Activated CD8-positive, alpha-beta memory T cell treated with anti-CD3 and anti-CD28 coated beads, Interleukin-2, amount 50 U/mL, for 24 hours (primary cell): ENCODE data around the gene RFX2.

ENCODE experiments used
- DNase-seq: peaks from one replicate; pipeline ENCODE4 v3.0.0-alpha.2; 2020; ENCODE audit errors: extremely low read depth

Gene RFX2

DNA sequence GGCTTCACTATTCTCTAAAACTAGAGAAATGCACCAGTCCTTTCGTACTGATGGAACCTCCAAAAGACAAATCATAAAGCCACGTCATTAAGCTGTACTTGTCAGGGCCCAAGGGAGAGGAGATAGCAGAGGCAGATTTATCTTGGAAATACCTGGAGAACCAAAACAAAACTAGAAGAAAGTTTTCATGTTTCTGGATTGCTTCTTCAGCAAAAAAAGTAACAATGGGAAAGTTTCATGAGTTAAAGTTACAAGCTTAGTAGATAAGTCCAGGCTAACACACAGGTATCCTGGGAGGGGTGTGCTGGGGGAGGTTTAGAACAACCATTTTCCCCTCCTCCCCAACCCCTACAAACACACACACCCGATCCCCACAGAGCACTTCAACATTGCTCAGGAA, 154.0 kb downstream of the RFX2 start:
- no peak for DNase-seq

DNA sequence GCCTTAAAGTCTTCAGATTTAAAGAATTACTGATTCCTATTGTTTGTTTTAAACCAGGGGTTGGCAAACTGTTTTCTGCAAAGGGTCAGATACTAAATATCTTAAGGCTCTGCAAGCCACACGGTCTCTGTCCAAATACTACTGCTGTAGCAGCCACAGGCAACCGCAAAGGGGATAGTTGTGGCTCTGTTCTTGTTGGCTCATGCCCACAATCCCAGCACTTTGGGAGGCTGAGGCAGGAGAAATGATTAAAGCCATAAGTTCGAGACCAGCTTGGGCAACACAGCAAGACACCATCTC, 154.7 kb downstream of the RFX2 start:
- DNase-seq: no peak

DNA sequence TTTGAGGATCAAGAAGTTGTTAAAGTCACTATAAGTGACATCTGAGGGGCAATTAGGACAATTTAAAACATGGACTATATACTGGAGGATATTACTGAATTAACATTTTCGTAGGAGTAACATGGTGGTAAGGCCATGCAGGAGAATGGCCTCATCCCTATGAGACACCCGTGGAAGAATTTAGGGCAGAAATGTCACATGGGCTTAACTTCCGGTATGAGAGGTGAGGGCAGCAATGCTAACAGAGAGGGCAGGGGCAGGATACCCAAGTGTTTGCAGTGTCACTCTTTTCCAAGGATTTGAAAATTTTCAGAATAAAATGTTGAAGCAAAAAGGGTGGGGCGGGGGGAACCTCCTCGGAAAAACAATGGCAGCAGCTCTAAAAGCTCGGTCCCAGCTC, 156.0 kb downstream of the RFX2 start:
- DNase-seq: no peak

DNA sequence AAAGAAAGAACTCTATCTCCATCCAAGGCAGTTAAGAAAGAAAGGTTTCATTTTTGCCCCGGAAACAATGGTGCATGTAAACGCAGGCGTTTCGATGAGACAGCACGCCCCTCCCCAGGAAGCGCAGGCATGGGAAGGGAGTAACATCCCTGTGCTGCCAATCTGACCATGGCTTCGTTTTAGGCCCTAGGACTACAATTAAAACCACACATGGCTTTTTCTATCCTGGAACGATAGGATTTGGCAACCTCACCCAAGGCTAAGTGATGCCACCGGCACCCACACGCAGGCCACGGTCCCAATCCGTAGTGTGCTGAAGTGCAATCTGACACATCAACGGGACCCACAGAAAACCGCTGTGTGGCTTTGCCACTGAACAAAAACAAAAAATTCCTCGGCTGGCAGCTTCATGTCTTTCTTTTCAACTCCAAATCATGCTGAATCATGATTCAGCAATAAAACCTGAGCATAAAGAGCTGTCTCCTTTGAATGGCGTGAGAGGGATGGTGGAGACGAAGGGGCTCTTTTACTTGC, 156.6 kb downstream of the RFX2 start:
- no peak for DNase-seq

DNA sequence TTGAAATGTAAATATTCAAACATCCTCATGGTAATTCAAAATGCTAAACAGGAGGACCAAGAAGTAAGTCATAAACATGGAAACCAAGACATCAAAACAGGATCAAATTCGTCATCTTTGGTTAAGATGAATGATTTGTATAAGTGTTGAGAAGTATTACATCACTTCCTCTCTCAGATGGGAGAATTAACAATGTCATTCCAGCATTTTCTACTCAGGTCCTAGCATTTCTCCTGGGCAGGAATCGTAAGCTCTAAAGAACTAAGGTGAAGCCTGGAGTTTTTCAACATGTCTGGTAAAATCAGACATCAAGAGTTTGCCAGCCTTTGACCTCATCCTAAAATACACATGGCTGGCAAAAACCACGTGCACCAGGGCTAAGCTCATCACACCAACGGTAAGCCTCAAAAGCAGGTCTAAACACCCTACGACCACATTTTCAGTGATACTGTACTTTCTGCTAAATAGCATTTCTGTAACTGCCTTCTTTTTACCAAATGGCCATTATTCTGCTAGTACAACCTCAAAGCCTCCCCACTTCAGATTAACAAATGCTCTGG, 157.2 kb downstream of the RFX2 start:
- no peak for DNase-seq

DNA sequence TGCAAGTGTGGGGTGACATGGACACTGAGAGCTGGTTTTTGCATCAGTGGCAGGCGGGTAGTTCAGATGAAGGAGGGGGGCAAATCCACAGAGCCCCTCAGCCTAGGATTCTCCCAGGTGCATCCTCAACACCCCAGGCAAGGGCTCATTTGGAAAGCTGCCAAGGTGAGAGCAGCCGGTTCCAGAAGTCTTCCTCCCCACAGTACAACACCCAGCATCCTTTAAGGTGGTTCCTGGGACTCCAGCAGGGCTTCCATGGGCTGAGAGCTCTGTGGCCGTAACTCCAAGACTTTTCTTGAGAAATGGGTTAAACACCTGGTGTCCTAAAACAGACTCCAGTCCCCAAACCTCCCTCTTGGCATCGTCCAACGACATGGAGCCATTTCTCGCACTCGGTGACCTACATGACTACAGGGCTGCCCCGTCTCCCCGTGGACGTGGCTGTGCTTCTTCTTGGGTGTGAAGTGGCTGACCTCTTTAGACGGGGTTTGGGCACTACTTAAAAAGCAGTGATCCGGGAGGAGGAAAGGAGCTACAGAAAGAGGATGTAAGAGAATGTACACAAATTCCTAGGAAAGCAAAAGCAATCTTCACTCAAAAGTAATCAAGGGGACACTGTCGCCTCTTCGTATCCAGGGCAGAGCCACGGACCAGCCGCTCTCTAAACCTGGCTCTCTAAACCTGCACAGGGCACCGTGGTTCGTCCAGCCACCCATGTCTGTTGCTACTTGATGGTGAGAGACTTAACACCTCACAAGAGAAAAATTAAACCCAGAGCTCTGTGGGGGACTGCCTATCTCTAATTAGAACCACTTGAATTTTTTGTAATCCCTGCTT, 157.9 kb downstream of the RFX2 start:
- no peak for DNase-seq

DNA sequence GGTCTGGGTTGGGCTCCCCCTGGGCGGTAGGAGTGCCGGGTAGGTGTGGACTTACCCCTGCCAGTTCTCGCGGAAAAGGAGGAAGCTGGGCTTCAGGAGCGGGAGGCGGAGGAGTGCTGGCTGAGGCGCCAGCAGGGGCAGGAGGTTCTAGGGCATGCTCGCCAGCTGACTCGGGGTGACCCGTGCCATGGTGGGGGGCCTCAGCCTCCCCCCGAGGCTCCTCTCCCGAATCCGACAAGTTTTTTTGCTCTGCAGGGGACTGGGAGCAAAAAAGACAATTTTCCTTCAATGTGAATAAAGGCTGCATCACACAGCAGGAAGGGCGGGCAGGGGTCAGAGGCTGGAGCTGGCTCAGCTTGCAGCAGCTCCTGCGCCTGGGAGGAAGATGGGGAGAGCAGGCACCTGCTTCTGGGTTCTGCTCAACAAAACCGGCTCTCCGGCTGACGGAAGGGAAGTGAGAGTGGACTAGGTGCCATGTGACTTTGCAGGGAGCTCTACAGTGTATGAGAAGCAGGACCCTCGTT, 158.9 kb downstream of the RFX2 start:
- DNase-seq: no peak

DNA sequence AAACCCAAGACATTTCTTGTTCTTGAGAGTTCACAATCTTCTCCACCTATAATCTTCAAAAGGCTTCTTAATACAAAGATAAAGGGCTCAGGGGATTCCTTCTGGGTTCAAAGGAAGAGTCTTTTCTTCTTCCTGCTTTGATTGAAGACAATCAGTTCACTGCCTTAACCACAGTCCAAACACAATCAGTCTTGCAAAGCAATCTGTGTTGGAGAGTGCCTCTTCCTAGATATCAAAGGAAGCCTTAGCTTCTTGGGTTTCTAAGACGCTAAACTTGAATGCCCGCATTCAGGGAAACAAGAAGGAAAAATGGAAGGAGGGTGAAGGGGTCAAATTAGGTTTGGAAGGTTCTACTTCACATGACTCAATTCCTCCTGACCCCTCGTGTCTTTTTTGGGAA, 159.6 kb downstream of the RFX2 start:
- no peak for DNase-seq

DNA sequence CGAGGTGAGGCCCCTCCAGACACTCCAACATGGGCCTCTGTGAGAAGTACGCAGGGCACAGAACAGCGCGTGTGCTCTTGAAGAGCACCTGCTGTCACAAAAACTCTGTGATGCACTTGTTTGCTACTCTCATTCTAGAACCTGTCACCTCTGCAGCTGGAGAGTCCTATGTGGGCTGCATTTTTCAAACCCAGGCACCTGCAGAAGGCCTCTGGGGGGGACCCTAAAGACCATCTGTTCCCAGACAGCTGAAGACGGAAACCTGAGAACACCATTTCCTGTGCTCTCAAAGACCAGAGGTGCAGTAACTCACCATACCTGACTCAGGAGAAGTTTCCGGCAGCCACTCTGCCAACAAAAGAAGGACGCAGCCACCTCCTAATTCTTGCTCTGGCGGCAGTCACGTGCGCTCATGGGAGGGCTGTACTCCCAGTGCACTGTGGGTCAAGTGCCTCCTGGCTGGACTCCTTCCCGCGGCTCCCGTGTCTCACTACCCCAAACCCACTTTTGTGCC, 160.5 kb downstream of the RFX2 start:
- DNase-seq: no peak

DNA sequence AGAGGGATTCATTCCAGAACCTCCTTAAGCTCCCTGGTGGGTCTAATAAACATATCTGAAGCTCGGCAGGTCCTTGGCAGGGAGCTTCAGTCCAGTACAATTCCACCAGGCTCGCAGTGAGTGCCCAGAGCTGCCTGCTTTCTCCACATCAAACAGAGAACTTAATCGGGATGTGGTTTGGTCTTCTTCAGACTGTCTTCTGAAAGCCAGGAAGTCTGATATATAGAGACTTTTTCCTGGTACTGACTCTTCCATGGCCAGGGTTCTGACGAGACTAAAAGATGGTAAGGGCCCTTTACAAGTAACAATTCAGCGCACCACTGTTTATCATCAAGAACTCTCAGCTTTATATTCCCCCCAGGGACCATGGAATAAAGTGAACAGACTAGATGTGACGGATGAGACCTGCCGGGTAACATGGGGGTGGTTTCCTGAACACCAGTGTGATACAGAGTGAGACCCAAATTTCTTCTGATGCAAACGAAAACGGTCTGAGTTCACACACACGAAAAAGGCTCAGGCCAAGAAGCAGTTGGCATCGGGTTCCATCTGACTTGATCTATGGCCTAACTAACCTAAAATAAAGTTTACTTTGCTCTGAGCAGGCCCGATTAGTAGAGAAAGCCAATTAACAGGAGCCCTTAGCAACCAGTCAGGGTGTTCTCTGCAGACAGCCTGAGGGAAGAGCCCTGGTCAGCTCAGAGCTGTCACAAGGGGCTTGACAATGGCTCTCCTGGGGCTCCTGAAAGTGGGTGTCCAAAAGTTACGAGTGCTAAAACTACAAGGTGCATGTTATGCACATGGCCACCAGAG, 161.3 kb downstream of the RFX2 start:
- no peak for DNase-seq

DNA sequence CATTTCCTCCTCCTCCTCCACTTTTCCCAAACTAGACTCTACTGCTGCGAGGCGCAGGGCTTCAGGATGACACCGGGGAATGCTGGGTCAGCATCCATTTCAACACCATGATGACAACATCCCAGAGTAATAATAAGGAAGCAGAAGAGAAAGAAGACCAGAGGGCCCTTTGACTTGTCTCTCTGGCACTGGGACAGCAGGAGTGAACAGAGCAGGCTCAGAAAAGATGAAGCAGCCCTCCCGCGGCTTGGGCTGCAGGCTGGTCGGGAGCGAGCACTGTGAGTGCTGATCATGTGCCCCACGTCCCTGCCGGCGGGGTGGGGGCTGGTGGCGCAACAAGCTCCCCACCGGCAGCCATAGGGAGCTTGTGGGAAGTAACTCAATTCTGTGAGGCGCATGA, 162.9 kb downstream of the RFX2 start:
- DNase-seq: no peak

DNA sequence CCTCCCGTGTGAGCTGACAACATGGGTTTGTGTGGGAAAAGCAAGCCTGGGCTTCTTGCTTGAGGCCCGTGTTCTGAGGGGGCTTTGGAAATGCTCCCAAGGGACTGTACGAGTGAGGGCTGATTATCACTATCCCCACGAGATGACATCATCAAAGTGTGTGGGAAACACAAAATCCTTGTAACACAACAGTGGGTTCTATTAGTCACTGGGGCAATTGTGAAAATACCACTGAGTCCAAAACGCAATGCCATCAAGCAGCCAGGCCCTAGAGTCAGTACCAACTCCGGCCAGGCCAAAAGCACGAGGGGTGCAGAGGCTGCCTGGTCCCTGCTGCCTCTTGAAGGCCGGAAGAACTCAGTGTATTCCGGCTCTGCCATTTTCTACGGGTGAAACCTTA, 166.7 kb downstream of the RFX2 start:
- no peak for DNase-seq
